Memory B cell (primary cell): ENCODE results near the gene ATRNL1.
"Not testable (repeated sequence)": the region's sequence is repeated elsewhere in the genome, so short reads cannot be mapped to it uniquely, and the experiment has no call there.

Experiments
- ATAC-seq: fragments of 150-1000 bp; cut with Tn5 transposase; 2 replicates; pipeline ENCODE4 v1.10.0; 2021; ENCODE audit warnings: low read depth, mild to moderate bottlenecking, moderate library complexity
- DNase-seq, 2 donors: peaks; one replicate each; pipeline ENCODE4 v3.0.0; 2022; ENCODE audit warnings: low spot score in 2 of 2
- H3K27ac Mint-ChIP-seq: one replicate; pipeline ENCODE4 v1.8.0; 2022; ENCODE audit warnings: mild to moderate bottlenecking, moderate library complexity, mixed read lengths
- H3K27me3 Mint-ChIP-seq: one replicate; pipeline ENCODE4 v1.8.0; 2022; ENCODE audit warnings: mixed read lengths
- H3K36me3 Mint-ChIP-seq: one replicate; pipeline ENCODE4 v1.8.0; 2022; ENCODE audit warnings: mild to moderate bottlenecking, mixed read lengths
- H3K4me1 Mint-ChIP-seq: one replicate; pipeline ENCODE4 v1.8.0; 2022; ENCODE audit warnings: mixed read lengths
- H3K4me3 Mint-ChIP-seq: one replicate; pipeline ENCODE4 v1.8.0; 2022; ENCODE audit warnings: mild to moderate bottlenecking, moderate library complexity, mixed read lengths
- H3K9me3 Mint-ChIP-seq: one replicate; pipeline ENCODE4 v1.8.0; 2022; ENCODE audit warnings: mixed read lengths

ATRNL1 gene

GRCh38 chr10:115441907-115442545 is 348.9 kb downstream of the ATRNL1 start:
- H3K4me3 Mint-ChIP-seq, result no peak overlapping the region
- no peaks in the 10 kb centered on the region for H3K36me3 Mint-ChIP-seq
- ATAC-seq, result no peak
- no peak overlapping the region for H3K27ac Mint-ChIP-seq
- H3K9me3 Mint-ChIP-seq, result peaks cover under 1% of the 10 kb centered on the region
- H3K4me1 Mint-ChIP-seq, result no peaks in the 10 kb centered on the region
- no peak for DNase-seq
- H3K27me3 Mint-ChIP-seq, result no peaks in the 10 kb centered on the region

GRCh38 chr10:115456812-115457211 is 363.6 kb downstream of the ATRNL1 start:
- ATAC-seq, result no peak

GRCh38 chr10:115483294-115483693 is 390.1 kb downstream of the ATRNL1 start:
- ATAC-seq (no peak), DNase-seq (no peak)
- Mint-ChIP-seq H3K9me3 (peaks cover under 1% of the 10 kb centered on the region), H3K4me1 (no peaks in the 10 kb centered on the region), H3K27ac (no peak overlapping the region), H3K36me3 (no peaks in the 10 kb centered on the region), H3K4me3 (no peak overlapping the region), H3K27me3 (no peaks in the 10 kb centered on the region)

More at GRCh38 chr10:115456812-115457211, 363.6 kb downstream of the ATRNL1 start:
- DNase-seq, result no peak
- Mint-ChIP-seq H3K4me1 (no peaks in the 10 kb centered on the region), H3K27me3 (no peaks in the 10 kb centered on the region), H3K4me3 (no peak overlapping the region), H3K9me3 (peaks cover 13% of the 10 kb centered on the region), H3K27ac (no peak overlapping the region), H3K36me3 (peaks cover 2% of the 10 kb centered on the region)

GRCh38 chr10:115491526-115492140 is 398.5 kb downstream of the ATRNL1 start:
- Mint-ChIP-seq H3K27ac (no peak overlapping the region), H3K9me3 (peaks cover 10% of the 10 kb centered on the region), H3K4me1 (no peaks in the 10 kb centered on the region), H3K27me3 (no peaks in the 10 kb centered on the region), H3K4me3 (no peak overlapping the region), H3K36me3 (no peaks in the 10 kb centered on the region)
- DNase-seq (no peak), ATAC-seq (no peak)

GRCh38 chr10:115503546-115503945 is 410.4 kb downstream of the ATRNL1 start:
- no peak overlapping the region for H3K4me3 Mint-ChIP-seq
- ATAC-seq (no peak), DNase-seq (no peak)
- no peaks in the 10 kb centered on the region for H3K27me3 Mint-ChIP-seq
- peaks cover 2% of the 10 kb centered on the region for H3K36me3 Mint-ChIP-seq
- H3K27ac Mint-ChIP-seq, result no peak overlapping the region
- peaks cover 5% of the 10 kb centered on the region for H3K9me3 Mint-ChIP-seq
- no peaks in the 10 kb centered on the region for H3K4me1 Mint-ChIP-seq

- no peaks in the 10 kb centered on the region for H3K27me3 Mint-ChIP-seq
- no peak overlapping the region for H3K4me3 Mint-ChIP-seq
Measured at GRCh38 chr10:115514895-115515294, 421.7 kb downstream of the ATRNL1 start.

GRCh38 chr10:115525141-115525540 is 432.0 kb downstream of the ATRNL1 start:
- Mint-ChIP-seq H3K4me1 (peaks cover 2% of the 10 kb centered on the region), H3K27me3 (no peaks in the 10 kb centered on the region), H3K4me3 (no peak overlapping the region), H3K9me3 (peaks cover 8% of the 10 kb centered on the region), H3K36me3 (no peaks in the 10 kb centered on the region), H3K27ac (no peak overlapping the region)
- no peak for ATAC-seq
- DNase-seq, result no peak

More at GRCh38 chr10:115514895-115515294, 421.7 kb downstream of the ATRNL1 start:
- Mint-ChIP-seq H3K9me3 (peaks cover 11% of the 10 kb centered on the region), H3K27ac (no peak overlapping the region), H3K4me1 (no peaks in the 10 kb centered on the region), H3K36me3 (no peaks in the 10 kb centered on the region)
- no peak for DNase-seq
- ATAC-seq, result no peak

GRCh38 chr10:115527682-115528081 is 434.5 kb downstream of the ATRNL1 start:
- H3K9me3 Mint-ChIP-seq, H3K36me3 Mint-ChIP-seq, ATAC-seq, H3K4me3 Mint-ChIP-seq, H3K27me3 Mint-ChIP-seq, H3K4me1 Mint-ChIP-seq, H3K27ac Mint-ChIP-seq, DNase-seq: not testable (repeated sequence)

GRCh38 chr10:115536401-115536800 is 443.2 kb downstream of the ATRNL1 start:
- H3K27me3 Mint-ChIP-seq, H3K4me1 Mint-ChIP-seq, DNase-seq, H3K9me3 Mint-ChIP-seq, ATAC-seq, H3K36me3 Mint-ChIP-seq, H3K27ac Mint-ChIP-seq, H3K4me3 Mint-ChIP-seq: not testable (repeated sequence)

- no peaks in the 10 kb centered on the region for H3K36me3 Mint-ChIP-seq
- no peak overlapping the region for H3K4me3 Mint-ChIP-seq
- peaks cover 1% of the 10 kb centered on the region for H3K9me3 Mint-ChIP-seq
- H3K4me1 Mint-ChIP-seq, result no peaks in the 10 kb centered on the region
- no peak for DNase-seq
- H3K27me3 Mint-ChIP-seq, result no peaks in the 10 kb centered on the region
- no peak for ATAC-seq
- no peak overlapping the region for H3K27ac Mint-ChIP-seq
Measured at GRCh38 chr10:115539142-115539762, 446.1 kb downstream of the ATRNL1 start.

GRCh38 chr10:115555887-115556402 is 462.8 kb downstream of the ATRNL1 start:
- Mint-ChIP-seq H3K27ac (no peak overlapping the region), H3K4me3 (no peak overlapping the region), H3K9me3 (peaks cover 2% of the 10 kb centered on the region), H3K36me3 (no peaks in the 10 kb centered on the region), H3K4me1 (no peaks in the 10 kb centered on the region), H3K27me3 (no peaks in the 10 kb centered on the region)
- DNase-seq, result no peak
- ATAC-seq, result no peak

- peaks cover 2% of the 10 kb centered on the region for H3K9me3 Mint-ChIP-seq
- H3K36me3 Mint-ChIP-seq, result no peaks in the 10 kb centered on the region
- H3K4me3 Mint-ChIP-seq, result no peak overlapping the region
- no peak for ATAC-seq
- H3K27ac Mint-ChIP-seq, result no peak overlapping the region
- H3K27me3 Mint-ChIP-seq, result no peaks in the 10 kb centered on the region
- DNase-seq, result no peak
- no peaks in the 10 kb centered on the region for H3K4me1 Mint-ChIP-seq
Measured at GRCh38 chr10:115558252-115558651, 465.1 kb downstream of the ATRNL1 start.

- Mint-ChIP-seq H3K4me3 (no peak overlapping the region), H3K27me3 (no peaks in the 10 kb centered on the region), H3K27ac (no peak overlapping the region), H3K9me3 (peaks cover 2% of the 10 kb centered on the region), H3K36me3 (no peaks in the 10 kb centered on the region), H3K4me1 (no peaks in the 10 kb centered on the region)
- DNase-seq (no peak), ATAC-seq (no peak)
Measured at GRCh38 chr10:115566867-115567266, 473.7 kb downstream of the ATRNL1 start.

- H3K27ac Mint-ChIP-seq, result no peak overlapping the region
- no peaks in the 10 kb centered on the region for H3K4me1 Mint-ChIP-seq
- no peak for ATAC-seq
- peaks cover 3% of the 10 kb centered on the region for H3K9me3 Mint-ChIP-seq
- no peak overlapping the region for H3K4me3 Mint-ChIP-seq
- H3K27me3 Mint-ChIP-seq, result no peaks in the 10 kb centered on the region
- H3K36me3 Mint-ChIP-seq, result no peaks in the 10 kb centered on the region
- DNase-seq, result no peak
Measured at GRCh38 chr10:115572740-115573455, 479.7 kb downstream of the ATRNL1 start.
